Fibroblast of lung (primary cell): ENCODE data around the gene TMEM132D. TPM values are rescaled to one million over a fixed set of nuclear protein-coding genes. Genes with fewer than 3 reads are reported as not detected.

Experiments
- DNase-seq, 2 donors: peaks; one replicate each; pipeline versions ENCODE4 v3.0.0 to v3.0.0-alpha.2; 2010; ENCODE audit warnings: low read depth in 2 of 2
- H2AFZ ChIP-seq: 2 replicates; pipeline ENCODE4 v1.5.1; 2012; ENCODE audit warnings: low read length, control low read depth, inconsistent platforms
- H3K27ac ChIP-seq: 2 replicates; pipeline ENCODE4 v1.5.1; 2011; ENCODE audit warnings: low read length, control low read depth; ENCODE audit not compliant: insufficient read depth
- H3K27me3 ChIP-seq: 2 replicates; pipeline ENCODE4 v1.5.1; 2011; ENCODE audit warnings: mild to moderate bottlenecking, low read length; ENCODE audit not compliant: control insufficient read depth, insufficient read depth
- H3K36me3 ChIP-seq: 2 replicates; pipeline ENCODE4 v1.5.1; 2011; ENCODE audit warnings: low read length; ENCODE audit not compliant: control insufficient read depth, insufficient read depth
- H3K4me1 ChIP-seq: 2 replicates; pipeline ENCODE4 v1.5.1; 2011; ENCODE audit warnings: low read length; ENCODE audit not compliant: control insufficient read depth, insufficient read depth; ENCODE audit errors: extremely low read depth
- H3K4me2 ChIP-seq: 2 replicates; pipeline ENCODE4 v1.5.1; 2011; ENCODE audit warnings: low read length, control low read depth; ENCODE audit not compliant: insufficient read depth; ENCODE audit errors: extremely low read depth
- H3K4me3 ChIP-seq, 4 experiments: fragments of 200-600 bp in 1 of 4; sonication (generic) in 1 of 4; replicated peaks in 1 of 4; 2 replicates each; pipeline ENCODE4 v1.5.1; 2011 to 2016; ENCODE audit warnings: low read length in 4 of 4, low read depth in 3 of 4, mild to moderate bottlenecking in 3 of 4, control low read depth in 2 of 4, inconsistent platforms in 1 of 4, mixed read lengths in 1 of 4; ENCODE audit not compliant: insufficient read depth in 1 of 4; ENCODE audit errors: control extremely low read depth in 1 of 4
- H3K79me2 ChIP-seq: 2 replicates; pipeline ENCODE4 v1.5.1; 2012; ENCODE audit warnings: mild to moderate bottlenecking, low read length, inconsistent platforms; ENCODE audit not compliant: control insufficient read depth, insufficient read depth
- H3K9ac ChIP-seq: 2 replicates; pipeline ENCODE4 v1.5.1; 2011; ENCODE audit warnings: mild to moderate bottlenecking, low read length, control low read depth; ENCODE audit not compliant: insufficient read depth
- H3K9me3 ChIP-seq: 2 replicates; pipeline ENCODE4 v1.5.1; 2012; ENCODE audit warnings: low read depth, low read length; ENCODE audit not compliant: control insufficient read depth, insufficient read depth
- H4K20me1 ChIP-seq: 2 replicates; pipeline ENCODE4 v1.5.1; 2011; ENCODE audit warnings: low read length; ENCODE audit not compliant: control insufficient read depth, insufficient read depth; ENCODE audit errors: extremely low read depth
- EZH2 ChIP-seq: IDR thresholded peaks from 2 replicates; pipeline ENCODE4 v1.5.1; 2012; ENCODE audit warnings: low read length, control low read depth, mild to moderate bottlenecking; ENCODE audit errors: missing control alignments
- polyA plus RNA-seq, 2 donors: library from polyadenylated mRNA; depleted of rRNA in 1 of 2; stranded (reverse) in 1 of 2; unstranded in 1 of 2; fragments of >200 nt; gene quantifications; 2 replicates each; pipeline ENCODE4 v1.2.1, GENCODE V29; 2011 to 2012; ENCODE audit warnings: missing spikeins in 1 of 2
- total RNA-seq: library from RNA; depleted of rRNA; stranded (reverse); fragments of >200 nt; gene quantifications from 2 replicates; pipeline ENCODE4 v1.2.1, GENCODE V29; 2014
- TF ChIP-seq, protein P1 (sequence below), 2 donors: IDR thresholded peaks in 1 of 2; conservative IDR thresholded peaks in 1 of 2; 1 replicate in 1 of 2; 2 replicates in 1 of 2; pipeline ENCODE4 v1.5.1; 2011 to 2012; ENCODE audit warnings: low read length in 2 of 2, control low read depth in 1 of 2, inconsistent platforms in 1 of 2, low read depth in 1 of 2, mild to moderate bottlenecking in 1 of 2

The TMEM132D gene
- total and polyA plus RNA-seq, 2 donors (not counting 1 experiment from before 2014, with no cell fraction given) = not detected

DNA sequence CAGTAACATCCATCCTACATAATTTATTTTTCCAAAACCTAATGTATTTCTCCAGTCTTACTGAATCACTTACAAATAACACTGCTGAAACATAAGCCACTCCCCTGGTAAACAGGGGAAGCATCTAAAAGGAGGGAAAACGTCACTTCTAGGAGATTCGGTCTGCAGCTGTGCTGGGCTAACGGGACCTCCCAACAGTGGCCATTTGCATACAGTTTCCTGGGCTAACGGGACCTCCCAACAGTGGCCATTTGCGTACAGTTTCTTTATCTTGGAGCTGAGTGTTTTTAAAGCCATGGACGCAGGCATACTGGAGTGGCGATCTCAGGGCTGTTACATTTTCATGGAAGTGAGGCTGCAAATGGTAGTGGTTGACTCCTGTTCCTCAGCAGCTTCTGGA lies 242.9 kb downstream of the TMEM132D start:
- H3K79me2 ChIP-seq = no peaks in the 10 kb centered on the region
- H3K9ac ChIP-seq = no peak overlapping the region
- no peaks in the 10 kb centered on the region for H3K4me1 ChIP-seq
- H3K27me3 ChIP-seq = no peaks in the 10 kb centered on the region
- H3K4me3 ChIP-seq = no peak overlapping the region
- TF ChIP-seq EZH2 = no peak
- TF ChIP-seq, protein P1, sequence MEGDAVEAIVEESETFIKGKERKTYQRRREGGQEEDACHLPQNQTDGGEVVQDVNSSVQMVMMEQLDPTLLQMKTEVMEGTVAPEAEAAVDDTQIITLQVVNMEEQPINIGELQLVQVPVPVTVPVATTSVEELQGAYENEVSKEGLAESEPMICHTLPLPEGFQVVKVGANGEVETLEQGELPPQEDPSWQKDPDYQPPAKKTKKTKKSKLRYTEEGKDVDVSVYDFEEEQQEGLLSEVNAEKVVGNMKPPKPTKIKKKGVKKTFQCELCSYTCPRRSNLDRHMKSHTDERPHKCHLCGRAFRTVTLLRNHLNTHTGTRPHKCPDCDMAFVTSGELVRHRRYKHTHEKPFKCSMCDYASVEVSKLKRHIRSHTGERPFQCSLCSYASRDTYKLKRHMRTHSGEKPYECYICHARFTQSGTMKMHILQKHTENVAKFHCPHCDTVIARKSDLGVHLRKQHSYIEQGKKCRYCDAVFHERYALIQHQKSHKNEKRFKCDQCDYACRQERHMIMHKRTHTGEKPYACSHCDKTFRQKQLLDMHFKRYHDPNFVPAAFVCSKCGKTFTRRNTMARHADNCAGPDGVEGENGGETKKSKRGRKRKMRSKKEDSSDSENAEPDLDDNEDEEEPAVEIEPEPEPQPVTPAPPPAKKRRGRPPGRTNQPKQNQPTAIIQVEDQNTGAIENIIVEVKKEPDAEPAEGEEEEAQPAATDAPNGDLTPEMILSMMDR (conservative IDR thresholded peaks at IDR 0.05 in 1 of 2, IDR thresholded peaks at IDR 0.05 in 1 of 2; ENCODE audit: low read depth in 1 of 2, low read length in 2 of 2) = no peak
- H3K36me3 ChIP-seq = no peaks in the 10 kb centered on the region
- no peak overlapping the region for H3K4me2 ChIP-seq
- no peak for DNase-seq
- H3K9me3 ChIP-seq = no peaks in the 10 kb centered on the region
- no peak overlapping the region for H2AFZ ChIP-seq
- no peaks in the 10 kb centered on the region for H4K20me1 ChIP-seq
- H3K27ac ChIP-seq = no peak overlapping the region

DNA sequence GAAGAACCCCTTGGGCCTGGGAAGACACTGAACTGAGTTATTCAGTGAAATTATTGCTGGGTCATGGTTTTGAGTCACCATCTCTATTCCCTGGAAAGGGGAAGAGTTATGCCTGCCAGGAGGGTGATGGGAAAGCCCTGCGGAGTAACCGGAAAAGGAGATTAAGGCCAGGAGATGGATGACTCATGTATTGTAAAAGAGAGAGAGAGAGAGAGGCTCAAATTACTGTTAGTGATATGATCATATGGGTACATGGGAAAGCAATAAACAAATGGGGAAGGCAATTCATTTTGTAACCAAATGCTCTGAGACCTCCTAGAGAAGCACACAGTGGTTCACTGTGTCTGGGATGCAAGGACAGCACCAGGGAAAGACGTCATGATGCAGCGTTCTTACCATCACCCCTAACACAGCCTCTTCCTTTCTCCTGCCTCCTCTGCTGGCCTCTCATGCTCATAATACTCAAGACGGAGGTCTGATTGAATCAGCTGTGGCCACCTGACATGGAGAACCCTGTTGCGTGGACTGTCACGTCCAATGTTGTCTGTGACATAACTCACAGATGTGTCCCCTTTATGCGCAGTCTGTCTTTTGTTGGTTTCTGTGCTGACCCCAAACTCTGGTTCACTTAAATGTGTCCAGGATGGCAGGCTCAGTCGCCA lies 243.7 kb downstream of the TMEM132D start:
- H3K79me2 ChIP-seq = no peaks in the 10 kb centered on the region
- no peak overlapping the region for H2AFZ ChIP-seq
- no peaks in the 10 kb centered on the region for H3K27me3 ChIP-seq
- no peaks in the 10 kb centered on the region for H3K9me3 ChIP-seq
- no peak overlapping the region for H3K4me3 ChIP-seq
- DNase-seq = peak; percentile 2 to 85
- no peaks in the 10 kb centered on the region for H4K20me1 ChIP-seq
- H3K27ac ChIP-seq = no peak overlapping the region
- TF ChIP-seq EZH2 = no peak
- TF ChIP-seq, protein P1 (conservative IDR thresholded peaks at IDR 0.05 in 1 of 2, IDR thresholded peaks at IDR 0.05 in 1 of 2; ENCODE audit: low read depth in 1 of 2, low read length in 2 of 2) = no peak
- H3K36me3 ChIP-seq = no peaks in the 10 kb centered on the region
- H3K9ac ChIP-seq = no peak overlapping the region
- H3K4me2 ChIP-seq = no peak overlapping the region
- no peaks in the 10 kb centered on the region for H3K4me1 ChIP-seq

DNA sequence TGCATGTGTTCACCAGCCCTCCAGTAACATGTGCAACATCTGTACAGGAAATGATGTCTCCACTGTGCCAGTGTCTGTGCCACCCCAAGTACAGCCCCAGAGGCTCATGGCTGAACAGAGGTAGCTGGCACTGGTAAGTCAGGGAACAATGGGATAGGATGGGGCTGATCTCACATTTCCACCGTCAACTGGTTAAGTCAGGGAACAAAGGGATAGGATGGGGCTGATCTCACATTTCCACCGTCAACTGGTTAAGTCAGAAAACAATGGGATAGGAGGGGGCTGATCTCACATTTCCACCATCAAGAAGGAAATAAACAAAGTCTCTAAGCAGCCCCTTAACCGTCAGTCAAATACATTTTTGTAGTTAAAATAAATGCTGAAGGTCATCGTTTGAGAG lies 246.6 kb downstream of the TMEM132D start:
- Histone ChIP-seq H3K36me3 (no peaks in the 10 kb centered on the region), H3K9ac (no peak overlapping the region), H3K9me3 (no peaks in the 10 kb centered on the region), H3K4me2 (no peak overlapping the region), H3K79me2 (no peaks in the 10 kb centered on the region), H4K20me1 (no peaks in the 10 kb centered on the region), H3K4me1 (no peaks in the 10 kb centered on the region), H3K27me3 (no peaks in the 10 kb centered on the region), H3K27ac (no peak overlapping the region), H2AFZ (no peak overlapping the region), H3K4me3 (no peak overlapping the region)
- TF ChIP-seq, protein P1 (conservative IDR thresholded peaks at IDR 0.05 in 1 of 2, IDR thresholded peaks at IDR 0.05 in 1 of 2; ENCODE audit: low read depth in 1 of 2, low read length in 2 of 2) = no peak
- no peak for TF ChIP-seq EZH2
- DNase-seq = no peak
